Keratinocyte (primary cell): Measurements from ENCODE around the gene PRKN.

ENCODE experiments used
- EZH2 ChIP-seq: IDR thresholded peaks from one replicate; pipeline ENCODE4 v1.6.1; 2012; ENCODE audit warnings: inconsistent platforms, mild to moderate bottlenecking, low read length, moderate library complexity
- TF ChIP-seq, protein P1 (sequence below), 3 experiments: IDR thresholded peaks in 1 of 3; conservative IDR thresholded peaks in 1 of 3; optimal IDR thresholded peaks in 1 of 3; 2 replicates in 2 of 3; 3 replicates in 1 of 3; pipeline versions ENCODE3 to v1.5.1; 2011; ENCODE audit warnings: low read length in 3 of 3, mild to moderate bottlenecking in 3 of 3, moderate library complexity in 2 of 3, control low read depth in 1 of 3, inconsistent platforms in 1 of 3; ENCODE audit not compliant: insufficient read depth in 2 of 3; ENCODE audit errors: extremely low read depth in 1 of 3

DNA sequence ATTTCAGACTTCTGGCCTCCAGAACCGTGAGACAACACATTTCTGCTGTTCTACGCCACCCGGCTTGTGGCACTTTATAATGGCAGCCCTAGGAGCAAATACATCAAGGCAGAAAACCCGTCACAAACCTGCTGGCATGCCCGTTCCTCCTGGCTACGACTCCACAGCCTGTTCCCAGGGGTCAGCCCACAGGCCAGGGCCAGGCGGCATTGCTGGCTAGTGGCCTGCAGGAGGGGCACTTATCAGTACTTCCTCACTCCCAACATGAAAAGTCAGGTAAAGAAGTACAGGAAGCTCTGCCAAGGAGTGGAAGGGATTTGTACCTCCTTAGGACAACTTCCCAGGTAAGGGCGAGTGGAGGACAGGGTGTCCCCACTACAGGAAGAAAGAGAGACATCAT is 1230.6 kb downstream of the PRKN start:
- TF ChIP-seq, protein P1, sequence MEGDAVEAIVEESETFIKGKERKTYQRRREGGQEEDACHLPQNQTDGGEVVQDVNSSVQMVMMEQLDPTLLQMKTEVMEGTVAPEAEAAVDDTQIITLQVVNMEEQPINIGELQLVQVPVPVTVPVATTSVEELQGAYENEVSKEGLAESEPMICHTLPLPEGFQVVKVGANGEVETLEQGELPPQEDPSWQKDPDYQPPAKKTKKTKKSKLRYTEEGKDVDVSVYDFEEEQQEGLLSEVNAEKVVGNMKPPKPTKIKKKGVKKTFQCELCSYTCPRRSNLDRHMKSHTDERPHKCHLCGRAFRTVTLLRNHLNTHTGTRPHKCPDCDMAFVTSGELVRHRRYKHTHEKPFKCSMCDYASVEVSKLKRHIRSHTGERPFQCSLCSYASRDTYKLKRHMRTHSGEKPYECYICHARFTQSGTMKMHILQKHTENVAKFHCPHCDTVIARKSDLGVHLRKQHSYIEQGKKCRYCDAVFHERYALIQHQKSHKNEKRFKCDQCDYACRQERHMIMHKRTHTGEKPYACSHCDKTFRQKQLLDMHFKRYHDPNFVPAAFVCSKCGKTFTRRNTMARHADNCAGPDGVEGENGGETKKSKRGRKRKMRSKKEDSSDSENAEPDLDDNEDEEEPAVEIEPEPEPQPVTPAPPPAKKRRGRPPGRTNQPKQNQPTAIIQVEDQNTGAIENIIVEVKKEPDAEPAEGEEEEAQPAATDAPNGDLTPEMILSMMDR (optimal IDR thresholded peaks at IDR 0.05 in 1 of 3, IDR thresholded peaks at IDR 0.05 in 1 of 3, conservative IDR thresholded peaks at IDR 0.05 in 1 of 3; ENCODE audit: extremely low read depth in 1 of 3, insufficient read depth in 2 of 3, low read length in 3 of 3): no peak
- TF ChIP-seq EZH2: no peak
